Stomach (tissue), 4 donors: ENCODE results near the gene KRT86.

Experiments
- EP300 ChIP-seq: sonication (generic); formaldehyde crosslinking; IDR thresholded peaks from one replicate; pipeline ENCODE4 v1.6.1; 2017; ENCODE audit warnings: antibody characterized with exemption
- POLR2A ChIP-seq, 4 donors: fragments of 450-650 bp; IDR thresholded peaks; one replicate each; pipeline ENCODE4 v1.6.1; 2016; ENCODE audit warnings: antibody characterized with exemption in 4 of 4, control low read depth in 2 of 4, mild to moderate bottlenecking in 1 of 4, moderate library complexity in 1 of 4
- POLR2AphosphoS5 ChIP-seq, 3 donors: sonication (generic); formaldehyde crosslinking; IDR thresholded peaks; one replicate each; pipeline ENCODE4 v1.6.1; 2016; ENCODE audit warnings: antibody characterized with exemption in 3 of 3
- TF ChIP-seq, protein P1 (sequence below), 7 experiments: fragments of 450-650 bp in 4 of 7; fragments of 200-600 bp in 3 of 7; sonication (generic) in 3 of 7; IDR thresholded peaks; one replicate each; pipeline ENCODE4 v1.5.1; 2016 to 2019; ENCODE audit warnings: antibody characterized with exemption in 7 of 7, control low read depth in 2 of 7, mild to moderate bottlenecking in 1 of 7

DNA sequence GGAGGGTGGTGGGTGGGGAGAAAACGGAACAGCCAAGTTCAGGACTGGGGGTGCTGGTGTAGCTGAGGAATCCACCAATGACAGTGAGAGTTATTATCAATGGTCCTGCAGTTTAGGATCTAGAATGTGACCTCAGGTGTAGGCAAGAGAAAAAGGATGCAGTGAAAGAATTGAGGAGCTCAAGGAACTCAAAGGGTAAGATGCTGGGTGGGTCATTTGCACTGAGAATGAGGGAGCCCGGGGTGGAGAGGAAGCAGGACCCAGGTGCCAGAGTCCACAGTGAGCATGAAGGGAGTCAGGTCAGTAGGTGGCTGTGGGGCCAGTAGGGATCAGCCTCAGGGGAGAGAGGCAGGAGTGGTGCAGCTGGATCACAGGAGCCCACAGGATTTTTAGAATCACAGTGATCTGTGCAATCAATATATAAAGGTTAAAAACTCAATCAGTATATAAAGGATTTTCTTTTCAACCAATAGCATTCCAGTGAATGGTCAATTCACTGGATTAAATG, 44.6 kb upstream of the KRT86 start:
- TF ChIP-seq, protein P1, sequence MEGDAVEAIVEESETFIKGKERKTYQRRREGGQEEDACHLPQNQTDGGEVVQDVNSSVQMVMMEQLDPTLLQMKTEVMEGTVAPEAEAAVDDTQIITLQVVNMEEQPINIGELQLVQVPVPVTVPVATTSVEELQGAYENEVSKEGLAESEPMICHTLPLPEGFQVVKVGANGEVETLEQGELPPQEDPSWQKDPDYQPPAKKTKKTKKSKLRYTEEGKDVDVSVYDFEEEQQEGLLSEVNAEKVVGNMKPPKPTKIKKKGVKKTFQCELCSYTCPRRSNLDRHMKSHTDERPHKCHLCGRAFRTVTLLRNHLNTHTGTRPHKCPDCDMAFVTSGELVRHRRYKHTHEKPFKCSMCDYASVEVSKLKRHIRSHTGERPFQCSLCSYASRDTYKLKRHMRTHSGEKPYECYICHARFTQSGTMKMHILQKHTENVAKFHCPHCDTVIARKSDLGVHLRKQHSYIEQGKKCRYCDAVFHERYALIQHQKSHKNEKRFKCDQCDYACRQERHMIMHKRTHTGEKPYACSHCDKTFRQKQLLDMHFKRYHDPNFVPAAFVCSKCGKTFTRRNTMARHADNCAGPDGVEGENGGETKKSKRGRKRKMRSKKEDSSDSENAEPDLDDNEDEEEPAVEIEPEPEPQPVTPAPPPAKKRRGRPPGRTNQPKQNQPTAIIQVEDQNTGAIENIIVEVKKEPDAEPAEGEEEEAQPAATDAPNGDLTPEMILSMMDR (IDR thresholded peaks at IDR 0.05), result no peak
- no peak for TF ChIP-seq POLR2A (IDR thresholded peaks at IDR 0.05)
- TF ChIP-seq POLR2AphosphoS5 (IDR thresholded peaks at IDR 0.05), result no peak
- no peak for TF ChIP-seq EP300
